Adipocyte (in vitro differentiated cells): ENCODE data around the gene ZNF124.
"Not testable (repeated sequence)": the region's sequence is repeated elsewhere in the genome, so short reads cannot be mapped to it uniquely, and the experiment has no call there.

ENCODE experiments used
- DNase-seq: peaks from one replicate; pipeline ENCODE4 v3.0.0-alpha.2; 2015; ENCODE audit warnings: low read depth
- H3K27me3 ChIP-seq: replicated peaks from 2 replicates; pipeline ENCODE4 v1.7.0; 2013; ENCODE audit warnings: mild to moderate bottlenecking, low read length, moderate library complexity; ENCODE audit not compliant: control insufficient read depth, insufficient read depth
- H3K36me3 ChIP-seq: 2 replicates; pipeline ENCODE4 v1.7.0; 2013; ENCODE audit warnings: low read length, mild to moderate bottlenecking, moderate library complexity; ENCODE audit not compliant: control insufficient read depth, insufficient read depth, severe bottlenecking
- H3K4me1 ChIP-seq: 2 replicates; pipeline ENCODE4 v1.7.0; 2013; ENCODE audit warnings: mild to moderate bottlenecking, low read length, moderate library complexity; ENCODE audit not compliant: control insufficient read depth, insufficient read depth
- H3K4me3 ChIP-seq: 2 replicates; pipeline ENCODE4 v1.7.0; 2013; ENCODE audit warnings: mild to moderate bottlenecking, low read length, moderate library complexity
- H3K9ac ChIP-seq: 2 replicates; pipeline ENCODE4 v1.7.0; 2013; ENCODE audit warnings: mild to moderate bottlenecking, low read length, moderate library complexity
- H3K9me3 ChIP-seq: 2 replicates; pipeline ENCODE4 v1.7.0; 2013; ENCODE audit warnings: mild to moderate bottlenecking, low read length, moderate library complexity; ENCODE audit not compliant: control insufficient read depth

The ZNF124 gene

GRCh38 chr1:247121382-247121781 is 50.4 kb downstream of the ZNF124 start:
- Histone ChIP-seq H3K9ac (no peak overlapping the region), H3K27me3 (no peaks in the 10 kb centered on the region), H3K9me3 (no peaks in the 10 kb centered on the region), H3K4me1 (no peaks in the 10 kb centered on the region), H3K36me3 (no peaks in the 10 kb centered on the region), H3K4me3 (no peak overlapping the region)
- no peak for DNase-seq

- not testable (repeated sequence) for H3K36me3 ChIP-seq, H3K27me3 ChIP-seq, H3K4me1 ChIP-seq, H3K9ac ChIP-seq, H3K9me3 ChIP-seq, DNase-seq, H3K4me3 ChIP-seq
Measured at GRCh38 chr1:247120408-247120668, 51.5 kb downstream of the ZNF124 start.

- Histone ChIP-seq H3K9me3 (no peaks in the 10 kb centered on the region), H3K27me3 (no peaks in the 10 kb centered on the region), H3K4me3 (no peak overlapping the region), H3K9ac (no peak overlapping the region), H3K4me1 (no peaks in the 10 kb centered on the region), H3K36me3 (no peaks in the 10 kb centered on the region)
- no peak for DNase-seq
Measured at GRCh38 chr1:247119600-247120407, 52.0 kb downstream of the ZNF124 start.

GRCh38 chr1:247118946-247119446 is 52.8 kb downstream of the ZNF124 start:
- DNase-seq, result peak; percentile 31
- Histone ChIP-seq H3K4me1 (no peaks in the 10 kb centered on the region), H3K9me3 (no peaks in the 10 kb centered on the region), H3K4me3 (no peak overlapping the region), H3K9ac (no peak overlapping the region), H3K27me3 (no peaks in the 10 kb centered on the region), H3K36me3 (no peaks in the 10 kb centered on the region)

GRCh38 chr1:247115545-247115944 is 56.3 kb downstream of the ZNF124 start:
- Histone ChIP-seq H3K4me3 (no peak overlapping the region), H3K9ac (no peak overlapping the region), H3K9me3 (no peaks in the 10 kb centered on the region), H3K27me3 (no peaks in the 10 kb centered on the region), H3K4me1 (no peaks in the 10 kb centered on the region), H3K36me3 (no peaks in the 10 kb centered on the region)
- no peak for DNase-seq

GRCh38 chr1:247115141-247115510 is 56.7 kb downstream of the ZNF124 start:
- Histone ChIP-seq H3K4me3 (no peak overlapping the region), H3K9me3 (no peaks in the 10 kb centered on the region), H3K36me3 (no peaks in the 10 kb centered on the region), H3K9ac (no peak overlapping the region), H3K27me3 (no peaks in the 10 kb centered on the region), H3K4me1 (no peaks in the 10 kb centered on the region)
- DNase-seq, result no peak

- Histone ChIP-seq H3K36me3 (no peaks in the 10 kb centered on the region), H3K4me1 (no peaks in the 10 kb centered on the region), H3K9me3 (no peaks in the 10 kb centered on the region), H3K4me3 (no peak overlapping the region), H3K27me3 (no peaks in the 10 kb centered on the region), H3K9ac (no peak overlapping the region)
- no peak for DNase-seq
Measured at GRCh38 chr1:247114351-247115140, 57.3 kb downstream of the ZNF124 start.

- Histone ChIP-seq H3K27me3 (no peaks in the 10 kb centered on the region), H3K4me3 (no peak overlapping the region), H3K9me3 (no peaks in the 10 kb centered on the region), H3K9ac (no peak overlapping the region), H3K36me3 (no peaks in the 10 kb centered on the region), H3K4me1 (no peaks in the 10 kb centered on the region)
- no peak for DNase-seq
Measured at GRCh38 chr1:247113733-247114271, 58.0 kb downstream of the ZNF124 start.

- no peak overlapping the region for H3K9ac ChIP-seq
- no peaks in the 10 kb centered on the region for H3K4me1 ChIP-seq
- H3K9me3 ChIP-seq, result no peaks in the 10 kb centered on the region
- H3K27me3 ChIP-seq, result no peaks in the 10 kb centered on the region
- H3K36me3 ChIP-seq, result no peaks in the 10 kb centered on the region
- H3K4me3 ChIP-seq, result no peak overlapping the region
- DNase-seq, result no peak
Measured at GRCh38 chr1:247113094-247113497, 58.7 kb downstream of the ZNF124 start.

GRCh38 chr1:247112479-247112781 is 59.4 kb downstream of the ZNF124 start:
- H3K36me3 ChIP-seq, result no peaks in the 10 kb centered on the region
- H3K4me1 ChIP-seq, result no peaks in the 10 kb centered on the region
- H3K9ac ChIP-seq, result peak overlapping the region; percentile 83
- H3K27me3 ChIP-seq, result no peaks in the 10 kb centered on the region
- DNase-seq, result no peak
- no peaks in the 10 kb centered on the region for H3K9me3 ChIP-seq
- peak overlapping the region; percentile 82 for H3K4me3 ChIP-seq

GRCh38 chr1:247111700-247112478 is 59.9 kb downstream of the ZNF124 start:
- peak overlapping the region; percentile 82 for H3K4me3 ChIP-seq
- DNase-seq, result peak; percentile 79
- H3K4me1 ChIP-seq, result no peaks in the 10 kb centered on the region
- H3K36me3 ChIP-seq, result no peaks in the 10 kb centered on the region
- H3K9ac ChIP-seq, result peak overlapping the region; percentile 83
- H3K27me3 ChIP-seq, result no peaks in the 10 kb centered on the region
- H3K9me3 ChIP-seq, result no peaks in the 10 kb centered on the region
